PC-3 (cell line): ENCODE measurements around the gene KLK4. TPM values are rescaled to one million over a fixed set of nuclear protein-coding genes. Genes with fewer than 3 reads are reported as not detected.

Source experiments
- ATAC-seq: fragments of 200-7000 bp; cut with Tn5 transposase; 2 replicates; pipeline ENCODE4 v1.9.1; 2020; ENCODE audit warnings: mild to moderate bottlenecking, moderate library complexity
- BruUV-seq: library from RNA; stranded (reverse); fragments of 400-500 nt; replicated peaks from 2 replicates; lab custom pipeline; 2021; lab: Mats Ljungman, UMichigan
- CTCF ChIA-PET: fragments of 300-600 bp; sonication (Branson Sonifier 250); formaldehyde crosslinking; loops from one replicate; lab custom pipeline; 2022; ENCODE audit warnings: antibody characterized with exemption; lab: Charles Lee
- POLR2A ChIA-PET: fragments of 300-600 bp; sonication (Branson Sonifier 250); formaldehyde crosslinking; loops from one replicate; lab custom pipeline; 2022; ENCODE audit warnings: antibody characterized with exemption; ENCODE audit not compliant: unreplicated experiment; lab: Charles Lee
- DNase-seq: peaks from one replicate; pipeline ENCODE4 v3.0.0-alpha.2; 2015
- H2AFZ ChIP-seq: fragments of 300-600 bp; sonication (generic); 2 replicates; pipeline ENCODE4 v1.6.0; 2016; ENCODE audit warnings: antibody characterized with exemption, low read length
- H3F3A ChIP-seq: fragments of 300-600 bp; sonication (generic); one replicate; pipeline ENCODE4 v1.6.0; 2017; ENCODE audit warnings: antibody characterized with exemption, low read length, control low read depth, mild to moderate bottlenecking; ENCODE audit not compliant: unreplicated experiment
- H3K27ac ChIP-seq: fragments of 300-600 bp; sonication (generic); 2 replicates; pipeline ENCODE4 v1.5.1; 2016; ENCODE audit warnings: mild to moderate bottlenecking, low read length
- H3K27me3 ChIP-seq: fragments of 300-600 bp; sonication (generic); 2 replicates; pipeline ENCODE4 v1.6.1; 2016; ENCODE audit warnings: low read length, mixed read lengths
- H3K36me3 ChIP-seq: fragments of 300-600 bp; sonication (generic); 2 replicates; pipeline ENCODE4 v1.6.1; 2016; ENCODE audit warnings: low read depth, mixed run types, low read length, mixed read lengths
- H3K4me1 ChIP-seq: fragments of 300-600 bp; sonication (generic); 2 replicates; pipeline ENCODE4 v1.5.1; 2016; ENCODE audit warnings: low read length; ENCODE audit not compliant: insufficient read depth
- H3K4me2 ChIP-seq: fragments of 300-600 bp; sonication (generic); 2 replicates; pipeline ENCODE4 v1.6.0; 2016; ENCODE audit warnings: low read length
- H3K4me3 ChIP-seq: fragments of 300-600 bp; sonication (generic); 2 replicates; pipeline ENCODE4 v1.5.1; 2016; ENCODE audit warnings: mild to moderate bottlenecking, low read length, mixed read lengths
- H3K79me2 ChIP-seq: fragments of 300-600 bp; sonication (generic); 2 replicates; pipeline ENCODE4 v1.6.1; 2017; ENCODE audit warnings: low read length, mixed read lengths
- H3K9ac ChIP-seq: fragments of 300-600 bp; sonication (generic); 2 replicates; pipeline ENCODE4 v1.6.0; 2016; ENCODE audit warnings: mild to moderate bottlenecking, low read length
- H3K9me2 ChIP-seq: fragments of 300-600 bp; sonication (generic); replicated peaks from 2 replicates; pipeline ENCODE4 v1.6.1; 2016; ENCODE audit warnings: mixed run types, low read length, mixed read lengths
- H3K9me3 ChIP-seq: fragments of 300-600 bp; sonication (generic); 2 replicates; pipeline ENCODE4 v1.6.1; 2016; ENCODE audit warnings: low read length, mixed read lengths
- H4K20me1 ChIP-seq: fragments of 300-600 bp; sonication (generic); 2 replicates; pipeline ENCODE4 v1.6.1; 2016; ENCODE audit warnings: low read length, mixed read lengths
- CTCF ChIP-seq: fragments of 300-600 bp; sonication (generic); conservative IDR thresholded peaks from 2 replicates; pipeline ENCODE4 v1.5.1; 2017; ENCODE audit warnings: antibody characterized with exemption, low read depth, mild to moderate bottlenecking, low read length
- EZH2 ChIP-seq: fragments of 300-600 bp; sonication (generic); IDR thresholded peaks from one replicate; pipeline ENCODE4 v1.6.1; 2017; ENCODE audit warnings: antibody characterized with exemption, mild to moderate bottlenecking, low read length; ENCODE audit not compliant: unreplicated experiment
- EZH2phosphoT487 ChIP-seq: fragments of 300-600 bp; sonication (generic); IDR thresholded peaks from 2 replicates; pipeline ENCODE4 v1.6.1; 2018; ENCODE audit warnings: mild to moderate bottlenecking, antibody characterized with exemption, low read length, borderline replicate concordance
- intact Hi-C: fragments of 100-400 bp; cut with micrococcal nuclease; formaldehyde crosslinking; loops from 2 replicates; pipeline ENCODE4 v1.9.0; 2023
- total RNA-seq: library from RNA; depleted of rRNA; stranded (reverse); fragments of >200 nt; gene quantifications from 2 replicates; pipeline ENCODE4 v1.2.3, GENCODE V29; 2014

KLK4 gene
- total RNA-seq, 1 experiment from 2014 or later, result not detected

- DNase-seq (no peak), ATAC-seq (no peak)
- H3K27me3 ChIP-seq, result no peaks in the 10 kb centered on the region
- no peak overlapping the region for H3K4me3 ChIP-seq
- H3K9me3 ChIP-seq, result no peaks in the 10 kb centered on the region
- no peak for TF ChIP-seq CTCF
- no peak for TF ChIP-seq EZH2phosphoT487
- TF ChIP-seq EZH2, result no peak
- no peaks in the 10 kb centered on the region for H3K79me2 ChIP-seq
- peaks cover 11% of the 10 kb centered on the region for H3K4me1 ChIP-seq
- H3F3A ChIP-seq, result peaks cover 3% of the 10 kb centered on the region
- ChIA-PET POLR2A (no interaction called here), CTCF (no interaction called here)
- H4K20me1 ChIP-seq, result no peaks in the 10 kb centered on the region
- no peak overlapping the region for H3K9ac ChIP-seq
- intact Hi-C loops, result no loop called here
- BruUV-seq, result no TSS peak
- no peak overlapping the region for H3K4me2 ChIP-seq
- no peaks in the 10 kb centered on the region for H3K36me3 ChIP-seq
- H2AFZ ChIP-seq, result no peak overlapping the region
- no peaks in the 10 kb centered on the region for H3K9me2 ChIP-seq
- no peak overlapping the region for H3K27ac ChIP-seq
Observed at GRCh38 chr19:50939596-50939995, 28.4 kb upstream of the KLK4 start.

DNA sequence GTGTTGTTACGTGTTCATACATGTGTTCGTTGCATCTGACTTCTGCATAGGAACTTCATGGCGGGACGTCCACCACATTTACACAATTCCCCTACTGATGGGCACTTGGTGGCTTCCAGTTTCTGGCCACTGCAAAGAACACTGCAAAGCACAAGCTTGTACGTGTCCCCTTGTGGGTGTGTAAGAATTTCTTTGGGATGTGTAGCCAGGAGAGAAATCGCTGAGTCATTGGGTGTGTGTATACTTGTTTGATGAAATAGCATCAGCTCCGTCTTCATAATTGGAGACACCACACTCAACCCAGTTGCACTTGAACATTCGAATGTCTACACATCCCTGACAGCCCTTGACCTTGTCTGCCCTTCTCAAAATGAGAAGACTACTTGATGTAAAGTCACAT lies 22.4 kb upstream of the KLK4 start:
- Histone ChIP-seq H3F3A (peaks cover 17% of the 10 kb centered on the region), H3K27me3 (no peaks in the 10 kb centered on the region), H3K4me2 (peak overlapping the region; percentile 60), H3K9ac (peak overlapping the region; percentile 48; the same call in 1 of the 2 replicates), H3K9me2 (no peaks in the 10 kb centered on the region), H3K4me1 (peaks cover 38% of the 10 kb centered on the region), H4K20me1 (no peaks in the 10 kb centered on the region), H2AFZ (no peak overlapping the region), H3K9me3 (no peaks in the 10 kb centered on the region), H3K27ac (peak overlapping the region; percentile 88), H3K4me3 (no peak overlapping the region), H3K79me2 (no peaks in the 10 kb centered on the region), H3K36me3 (no peaks in the 10 kb centered on the region)
- intact Hi-C loops, result loop anchor here (2.0 kb wide), 1 partner anchor 45 kb away; no protein-coding TSS in a partner anchor
- TF ChIP-seq EZH2phosphoT487, result no peak
- no peak for TF ChIP-seq CTCF
- TF ChIP-seq EZH2, result no peak
- peak; percentile 39 for ATAC-seq
- peak; percentile 96 for DNase-seq
- no TSS peak for BruUV-seq
- ChIA-PET POLR2A (no interaction called here), CTCF (interaction anchor here (0.6 to 1.9 kb wide), 4 partner anchors 12 to 161 kb away, joined by 4 to 18 read pairs (median 5); no protein-coding TSS in a partner anchor)

DNA sequence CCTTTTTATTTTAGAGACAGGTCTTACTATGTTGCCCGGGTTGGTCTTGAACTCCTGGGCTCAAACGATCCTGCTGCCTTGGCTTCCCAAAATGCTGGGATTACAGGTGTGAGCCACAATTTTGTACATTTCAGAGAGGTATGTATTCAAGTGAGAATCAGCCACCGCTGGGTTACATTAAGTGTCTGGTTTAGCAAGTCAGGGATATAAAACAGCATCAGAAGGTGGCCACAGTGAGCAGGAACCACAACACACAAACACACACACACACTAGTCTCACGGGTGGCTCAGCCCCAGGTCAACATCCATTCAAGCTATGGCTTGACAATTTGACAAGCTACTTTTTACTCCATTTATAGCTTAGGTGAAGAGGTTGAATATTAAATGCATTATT lies 21.5 kb upstream of the KLK4 start:
- Histone ChIP-seq H3K79me2 (no peaks in the 10 kb centered on the region), H3K36me3 (no peaks in the 10 kb centered on the region), H3F3A (peaks cover 17% of the 10 kb centered on the region), H3K9me3 (no peaks in the 10 kb centered on the region), H4K20me1 (no peaks in the 10 kb centered on the region), H3K4me2 (peak overlapping the region; percentile 66), H3K27ac (peak overlapping the region; percentile 88), H3K9me2 (no peaks in the 10 kb centered on the region), H3K4me1 (peaks cover 38% of the 10 kb centered on the region), H2AFZ (no peak overlapping the region), H3K9ac (peak overlapping the region; percentile 48), H3K27me3 (no peaks in the 10 kb centered on the region), H3K4me3 (no peak overlapping the region)
- DNase-seq, result peak; percentile 59
- TSS peak; percentile 88 for BruUV-seq
- ChIA-PET CTCF (interaction anchor here (1.1 to 1.9 kb wide), 2 partner anchors 11 to 84 kb away, joined by 6 to 18 read pairs; no protein-coding TSS in a partner anchor), POLR2A (interaction anchor here (0.6 kb wide), 1 partner anchor 84 kb away, joined by 3 read pairs; no protein-coding TSS in a partner anchor)
- intact Hi-C loops, result loop anchor here (2.0 kb wide), 1 partner anchor 46 kb away; no protein-coding TSS in a partner anchor
- ATAC-seq, result peak; percentile 10; the same call in 1 of the 2 replicates
- TF ChIP-seq EZH2 (no peak), CTCF (peak; percentile 45; the same call in 1 of the 2 replicates)
